SK-N-SH (cell line): Measurements from ENCODE around the gene SUPT3H. TPM values are rescaled to one million over a fixed set of nuclear protein-coding genes. Genes with fewer than 3 reads are reported as not detected.

Source experiments
- CTCF ChIA-PET: fragments of 300-600, 350-600 bp; formaldehyde crosslinking; extraction: SDS; loops from one replicate; lab custom pipeline; 2021; lab: Yijun Ruan, JAX
- POLR2A ChIA-PET: fragments of 350-600 bp; sonication (Branson Sonifier 250); formaldehyde crosslinking; extraction: SDS; loops from one replicate; lab custom pipeline; 2020; ENCODE audit warnings: antibody characterized with exemption, inconsistent platforms; lab: Yijun Ruan, JAX
- DNase-seq: peaks from one replicate; pipeline ENCODE4 v3.0.0; 2012
- H2AFZ ChIP-seq: fragments of 200-600 bp; sonication (generic); 2 replicates; pipeline ENCODE4 v1.8.1; 2016; ENCODE audit warnings: antibody characterized with exemption, mild to moderate bottlenecking, low read depth
- H3F3A ChIP-seq: fragments of 200-600 bp; sonication (generic); replicated peaks from 2 replicates; pipeline ENCODE3; 2016; ENCODE audit warnings: antibody characterized with exemption, mild to moderate bottlenecking; ENCODE audit not compliant: insufficient read depth
- H3K27ac ChIP-seq, 2 experiments: fragments of 200-500 bp in 1 of 2; fragments of 200-600 bp in 1 of 2; sonication (Bioruptor generic) in 1 of 2; sonication (generic), shearing (Covaris generic) in 1 of 2; 2 replicates each; pipeline versions ENCODE4 v1.5.1 to v1.6.1; 2014 to 2016; ENCODE audit warnings: low read depth in 2 of 2, inconsistent platforms in 1 of 2, low read length in 1 of 2, mild to moderate bottlenecking in 1 of 2, mixed read lengths in 1 of 2
- H3K27me3 ChIP-seq: fragments of 200-600 bp; sonication (generic), shearing (Covaris generic); 2 replicates; pipeline ENCODE4 v1.6.1; 2016; ENCODE audit warnings: mixed run types; ENCODE audit not compliant: insufficient read depth
- H3K36me3 ChIP-seq, 2 experiments: fragments of 200-500 bp in 1 of 2; fragments of 200-600 bp in 1 of 2; sonication (Bioruptor generic) in 1 of 2; sonication (generic) in 1 of 2; replicated peaks in 1 of 2; 2 replicates each; pipeline versions ENCODE3 to v1.5.1; 2014 to 2016; ENCODE audit warnings: low read length in 1 of 2, mild to moderate bottlenecking in 1 of 2; ENCODE audit not compliant: insufficient read depth in 2 of 2, control insufficient read depth in 1 of 2
- H3K4me1 ChIP-seq, 2 experiments: fragments of 200-500 bp in 1 of 2; fragments of 200-600 bp in 1 of 2; sonication (Bioruptor generic) in 1 of 2; sonication (generic), shearing (Covaris generic) in 1 of 2; 2 replicates each; pipeline versions ENCODE4 v1.5.1 to v1.6.1; 2014 to 2016; ENCODE audit warnings: low read depth in 1 of 2, low read length in 1 of 2, mixed run types in 1 of 2; ENCODE audit not compliant: insufficient read depth in 2 of 2, control insufficient read depth in 1 of 2
- H3K4me2 ChIP-seq: fragments of 200-600 bp; sonication (generic), shearing (Covaris generic); 2 replicates; pipeline ENCODE4 v1.6.1; 2017; ENCODE audit warnings: mixed run types
- H3K4me3 ChIP-seq, 2 experiments: fragments of 200-500 bp in 1 of 2; fragments of 200-600 bp in 1 of 2; sonication (Bioruptor generic) in 1 of 2; sonication (generic), shearing (Covaris generic) in 1 of 2; 2 replicates each; pipeline versions ENCODE4 v1.5.1 to v1.8.1; 2014 to 2016; ENCODE audit warnings: low read depth in 2 of 2, inconsistent platforms in 1 of 2, low read length in 1 of 2, mild to moderate bottlenecking in 1 of 2, mixed read lengths in 1 of 2, moderate library complexity in 1 of 2
- H3K79me2 ChIP-seq: fragments of 200-600 bp; sonication (generic); 2 replicates; pipeline ENCODE4 v1.8.1; 2017; ENCODE audit warnings: mild to moderate bottlenecking; ENCODE audit not compliant: insufficient read depth
- H3K9ac ChIP-seq: fragments of 200-600 bp; sonication (generic); 2 replicates; pipeline ENCODE4 v1.6.1; 2017; ENCODE audit warnings: mixed run types
- H3K9me2 ChIP-seq: fragments of 200-600 bp; sonication (generic); 2 replicates; pipeline ENCODE4 v1.6.1; 2017; ENCODE audit warnings: mixed run types
- H3K9me3 ChIP-seq: fragments of 200-600 bp; sonication (generic); 2 replicates; pipeline ENCODE4 v1.6.1; 2017; ENCODE audit warnings: mixed run types, mild to moderate bottlenecking, moderate library complexity
- H4K20me1 ChIP-seq: fragments of 200-600 bp; sonication (generic); 2 replicates; pipeline ENCODE4 v1.6.1; 2017; ENCODE audit warnings: mild to moderate bottlenecking, mixed run types; ENCODE audit not compliant: insufficient read depth
- CHD2 ChIP-seq: fragments of 150-350 bp; IDR thresholded peaks from 2 replicates; pipeline ENCODE4 v1.6.1; 2018; ENCODE audit warnings: low read length; ENCODE audit not compliant: partially characterized antibody
- EP300 ChIP-seq, 2 experiments: IDR thresholded peaks; 2 replicates each; pipeline versions ENCODE4 v1.4.0 to v1.6.1; 2012; ENCODE audit warnings: borderline replicate concordance in 1 of 2, low read depth in 1 of 2, low read length in 1 of 2
- EZH2phosphoT487 ChIP-seq: fragments of 200-600 bp; sonication (generic); IDR thresholded peaks from 2 replicates; pipeline ENCODE4 v1.6.1; 2017; ENCODE audit warnings: low read depth, mixed run types, mild to moderate bottlenecking, antibody characterized with exemption, moderate library complexity, borderline replicate concordance
- GATA2 ChIP-seq: sonication (generic); formaldehyde crosslinking; IDR thresholded peaks from 2 replicates; pipeline ENCODE4 v1.5.0; 2020; ENCODE audit warnings: mild to moderate bottlenecking, missing genetic modification reagents
- NRF1 ChIP-seq: IDR thresholded peaks from 2 replicates; pipeline ENCODE4 v1.6.1; 2012; ENCODE audit warnings: low read depth, mild to moderate bottlenecking, low read length
- RXRA ChIP-seq: IDR thresholded peaks from 2 replicates; pipeline ENCODE4 v1.4.0; 2012; ENCODE audit warnings: low read depth, mild to moderate bottlenecking, borderline replicate concordance
- TAF1 ChIP-seq: IDR thresholded peaks from 2 replicates; pipeline ENCODE4 v1.6.1; 2012; ENCODE audit warnings: low read depth, mild to moderate bottlenecking, low read length, moderate library complexity, borderline replicate concordance
- TCF12 ChIP-seq: IDR thresholded peaks from 2 replicates; pipeline ENCODE4 v1.4.0; 2012
- YY1 ChIP-seq: IDR thresholded peaks from 2 replicates; pipeline ENCODE4 v1.4.0; 2012; ENCODE audit warnings: low read depth, mild to moderate bottlenecking
- WGBS: methylation state at CpG from one replicate; pipeline ENCODE4 v1.1.6; 2017; ENCODE audit warnings: low lambda C conversion rate; 5-methylcytosine and 5-hydroxymethylcytosine counted together
- polyA plus RNA-seq, 3 experiments: library from polyadenylated mRNA; depleted of rRNA; stranded (reverse); fragments of >200 nt; gene quantifications; 2 replicates each; pipeline ENCODE4 v1.2.3, GENCODE V29; 2012
- TF ChIP-seq, protein P1 (sequence below): IDR thresholded peaks from 2 replicates; pipeline ENCODE4 v1.4.0; 2012; ENCODE audit warnings: low read depth, borderline replicate concordance
- TF ChIP-seq, protein P2 (sequence below): fragments of 150-350 bp; IDR thresholded peaks from 2 replicates; pipeline ENCODE4 v1.6.1; 2016; ENCODE audit warnings: mild to moderate bottlenecking, low read depth, low read length
- TF ChIP-seq, protein P3 (sequence below): fragments of 200-600 bp; sonication (generic); IDR thresholded peaks from 2 replicates; pipeline ENCODE4 v1.6.1; 2017; ENCODE audit warnings: antibody characterized with exemption, mild to moderate bottlenecking, moderate library complexity
- TF ChIP-seq, protein P4 (sequence below): fragments of 150-350 bp; IDR thresholded peaks from 2 replicates; pipeline ENCODE4 v1.6.1; 2017; ENCODE audit warnings: antibody characterized with exemption, low read length, low read depth, borderline replicate concordance

The SUPT3H gene
- polyA plus RNA-seq, 1 of the 3 experiments (the other 2 are of a cell fraction) = 10.9 TPM

DNA sequence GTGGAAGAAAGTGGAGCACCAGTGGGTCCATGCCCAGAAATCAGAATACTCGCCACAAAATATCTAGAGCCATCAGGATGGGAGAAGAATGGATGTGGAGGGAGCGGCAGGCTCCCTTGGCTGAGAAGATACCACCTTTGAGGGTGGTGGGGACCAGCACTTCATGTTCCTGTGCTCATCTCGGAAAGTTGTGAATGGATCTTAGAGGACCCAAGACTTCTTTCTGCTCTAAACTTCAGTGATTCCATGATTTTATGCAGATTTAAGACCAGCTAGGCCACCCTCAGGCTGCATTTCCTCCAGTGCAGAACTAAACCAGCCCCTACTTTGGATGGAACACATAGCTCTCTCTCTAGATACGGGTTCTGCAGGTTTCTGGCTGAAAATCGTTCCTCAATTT, 573.7 kb downstream of the SUPT3H start:
- Histone ChIP-seq H3K36me3 (no peaks in the 10 kb centered on the region), H2AFZ (no peak overlapping the region), H3K27ac (no peak overlapping the region), H3K9me2 (no peaks in the 10 kb centered on the region), H3K27me3 (no peaks in the 10 kb centered on the region), H3F3A (peaks cover 3% of the 10 kb centered on the region), H3K9me3 (no peaks in the 10 kb centered on the region), H3K79me2 (no peaks in the 10 kb centered on the region), H3K4me2 (no peak overlapping the region), H3K9ac (no peak overlapping the region), H3K4me3 (no peak overlapping the region), H3K4me1 (peaks cover 7 to 21% of the 10 kb centered on the region in 2 experiments; a peak in 2 of 4 replicates), H4K20me1 (no peaks in the 10 kb centered on the region)
- TF ChIP-seq, protein P1, sequence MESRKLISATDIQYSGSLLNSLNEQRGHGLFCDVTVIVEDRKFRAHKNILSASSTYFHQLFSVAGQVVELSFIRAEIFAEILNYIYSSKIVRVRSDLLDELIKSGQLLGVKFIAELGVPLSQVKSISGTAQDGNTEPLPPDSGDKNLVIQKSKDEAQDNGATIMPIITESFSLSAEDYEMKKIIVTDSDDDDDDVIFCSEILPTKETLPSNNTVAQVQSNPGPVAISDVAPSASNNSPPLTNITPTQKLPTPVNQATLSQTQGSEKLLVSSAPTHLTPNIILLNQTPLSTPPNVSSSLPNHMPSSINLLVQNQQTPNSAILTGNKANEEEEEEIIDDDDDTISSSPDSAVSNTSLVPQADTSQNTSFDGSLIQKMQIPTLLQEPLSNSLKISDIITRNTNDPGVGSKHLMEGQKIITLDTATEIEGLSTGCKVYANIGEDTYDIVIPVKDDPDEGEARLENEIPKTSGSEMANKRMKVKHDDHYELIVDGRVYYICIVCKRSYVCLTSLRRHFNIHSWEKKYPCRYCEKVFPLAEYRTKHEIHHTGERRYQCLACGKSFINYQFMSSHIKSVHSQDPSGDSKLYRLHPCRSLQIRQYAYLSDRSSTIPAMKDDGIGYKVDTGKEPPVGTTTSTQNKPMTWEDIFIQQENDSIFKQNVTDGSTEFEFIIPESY = no peak
- TF ChIP-seq CHD2 (no peak), TAF1 (no peak), EZH2phosphoT487 (no peak)
- TF ChIP-seq, protein P2, sequence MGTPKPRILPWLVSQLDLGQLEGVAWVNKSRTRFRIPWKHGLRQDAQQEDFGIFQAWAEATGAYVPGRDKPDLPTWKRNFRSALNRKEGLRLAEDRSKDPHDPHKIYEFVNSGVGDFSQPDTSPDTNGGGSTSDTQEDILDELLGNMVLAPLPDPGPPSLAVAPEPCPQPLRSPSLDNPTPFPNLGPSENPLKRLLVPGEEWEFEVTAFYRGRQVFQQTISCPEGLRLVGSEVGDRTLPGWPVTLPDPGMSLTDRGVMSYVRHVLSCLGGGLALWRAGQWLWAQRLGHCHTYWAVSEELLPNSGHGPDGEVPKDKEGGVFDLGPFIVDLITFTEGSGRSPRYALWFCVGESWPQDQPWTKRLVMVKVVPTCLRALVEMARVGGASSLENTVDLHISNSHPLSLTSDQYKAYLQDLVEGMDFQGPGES = no peak
- POLR2A ChIA-PET = no interaction called here
- DNase-seq = no peak
- WGBS = 94% methylated on average over 5 of the region's 5 CpGs
- CTCF ChIA-PET = no interaction called here

DNA sequence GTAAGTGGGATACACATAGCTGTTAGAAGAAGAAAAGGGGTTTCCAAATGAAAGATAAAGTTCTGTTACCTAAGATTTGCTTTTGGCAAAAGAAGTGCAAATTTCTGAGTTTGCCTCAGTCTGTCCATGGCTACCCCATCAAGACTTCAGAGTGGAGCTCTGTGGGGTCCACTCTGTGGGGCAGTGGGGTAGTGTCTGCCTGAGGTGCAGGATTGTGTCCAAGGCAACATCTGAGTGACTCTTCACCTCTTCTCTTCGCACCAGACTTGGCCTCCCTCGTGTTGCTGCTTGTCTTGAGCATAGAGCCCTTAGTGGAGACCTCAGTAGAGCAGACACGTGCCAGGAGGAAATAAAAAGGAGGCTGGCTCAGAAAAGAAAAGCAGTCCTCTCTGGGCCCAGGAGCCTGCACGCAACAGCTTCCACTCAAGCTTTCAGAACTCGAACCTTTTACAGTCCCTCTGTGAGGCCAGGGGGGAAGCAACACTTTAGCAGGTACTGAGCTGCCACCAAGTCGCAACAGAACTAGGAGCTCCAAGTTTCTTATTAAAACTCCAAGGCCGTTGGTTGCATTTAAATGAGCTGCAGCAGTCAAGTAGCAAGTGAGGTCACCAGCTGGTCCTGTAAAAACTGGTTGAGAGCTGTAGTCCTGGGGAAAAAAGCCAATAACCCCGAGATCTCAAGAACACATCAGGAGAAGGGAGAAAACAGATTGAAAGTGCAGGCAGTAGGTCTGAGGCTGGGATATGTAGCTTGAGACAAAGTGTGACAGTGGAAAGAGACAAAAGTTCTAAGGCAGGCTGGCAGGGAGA, 576.7 kb downstream of the SUPT3H start:
- CTCF ChIA-PET = no interaction called here
- TF ChIP-seq YY1 (no peak), RXRA (no peak), NRF1 (no peak), EP300 (IDR thresholded peaks at IDR 0.05; ENCODE audit: borderline replicate concordance in 1 of 2, low read depth in 1 of 2, low read length in 1 of 2) (no peak), TCF12 (no peak), GATA2 (no peak), TAF1 (no peak)
- TF ChIP-seq, protein P3, sequence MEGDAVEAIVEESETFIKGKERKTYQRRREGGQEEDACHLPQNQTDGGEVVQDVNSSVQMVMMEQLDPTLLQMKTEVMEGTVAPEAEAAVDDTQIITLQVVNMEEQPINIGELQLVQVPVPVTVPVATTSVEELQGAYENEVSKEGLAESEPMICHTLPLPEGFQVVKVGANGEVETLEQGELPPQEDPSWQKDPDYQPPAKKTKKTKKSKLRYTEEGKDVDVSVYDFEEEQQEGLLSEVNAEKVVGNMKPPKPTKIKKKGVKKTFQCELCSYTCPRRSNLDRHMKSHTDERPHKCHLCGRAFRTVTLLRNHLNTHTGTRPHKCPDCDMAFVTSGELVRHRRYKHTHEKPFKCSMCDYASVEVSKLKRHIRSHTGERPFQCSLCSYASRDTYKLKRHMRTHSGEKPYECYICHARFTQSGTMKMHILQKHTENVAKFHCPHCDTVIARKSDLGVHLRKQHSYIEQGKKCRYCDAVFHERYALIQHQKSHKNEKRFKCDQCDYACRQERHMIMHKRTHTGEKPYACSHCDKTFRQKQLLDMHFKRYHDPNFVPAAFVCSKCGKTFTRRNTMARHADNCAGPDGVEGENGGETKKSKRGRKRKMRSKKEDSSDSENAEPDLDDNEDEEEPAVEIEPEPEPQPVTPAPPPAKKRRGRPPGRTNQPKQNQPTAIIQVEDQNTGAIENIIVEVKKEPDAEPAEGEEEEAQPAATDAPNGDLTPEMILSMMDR = no peak
- TF ChIP-seq, protein P2 = no peak
- TF ChIP-seq, protein P4, sequence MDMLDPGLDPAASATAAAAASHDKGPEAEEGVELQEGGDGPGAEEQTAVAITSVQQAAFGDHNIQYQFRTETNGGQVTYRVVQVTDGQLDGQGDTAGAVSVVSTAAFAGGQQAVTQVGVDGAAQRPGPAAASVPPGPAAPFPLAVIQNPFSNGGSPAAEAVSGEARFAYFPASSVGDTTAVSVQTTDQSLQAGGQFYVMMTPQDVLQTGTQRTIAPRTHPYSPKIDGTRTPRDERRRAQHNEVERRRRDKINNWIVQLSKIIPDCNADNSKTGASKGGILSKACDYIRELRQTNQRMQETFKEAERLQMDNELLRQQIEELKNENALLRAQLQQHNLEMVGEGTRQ = no peak
- H3K79me2 ChIP-seq = no peaks in the 10 kb centered on the region
- no peaks in the 10 kb centered on the region for H4K20me1 ChIP-seq
- no peak overlapping the region for H3K4me3 ChIP-seq
- no peaks in the 10 kb centered on the region for H3K36me3 ChIP-seq
- peaks cover 2 to 10% of the 10 kb centered on the region in 2 experiments; a peak in 2 of 4 replicates for H3K4me1 ChIP-seq
- H2AFZ ChIP-seq = no peak overlapping the region
- H3K4me2 ChIP-seq = no peak overlapping the region
- no peaks in the 10 kb centered on the region for H3K9me2 ChIP-seq
- no peak overlapping the region for H3K27ac ChIP-seq
- WGBS = 75% methylated on average over 8 of the region's 8 CpGs
- no peak overlapping the region for H3K9ac ChIP-seq
- H3K27me3 ChIP-seq = no peaks in the 10 kb centered on the region
- peaks cover 3% of the 10 kb centered on the region for H3F3A ChIP-seq
- DNase-seq = no peak
- no peaks in the 10 kb centered on the region for H3K9me3 ChIP-seq
- POLR2A ChIA-PET = interaction anchor here (0.6 kb wide), 1 partner anchor 22 kb away, joined by 3 read pairs; no protein-coding TSS in a partner anchor
